Measurements from ENCODE around the gene ZNF599.

DNA sequence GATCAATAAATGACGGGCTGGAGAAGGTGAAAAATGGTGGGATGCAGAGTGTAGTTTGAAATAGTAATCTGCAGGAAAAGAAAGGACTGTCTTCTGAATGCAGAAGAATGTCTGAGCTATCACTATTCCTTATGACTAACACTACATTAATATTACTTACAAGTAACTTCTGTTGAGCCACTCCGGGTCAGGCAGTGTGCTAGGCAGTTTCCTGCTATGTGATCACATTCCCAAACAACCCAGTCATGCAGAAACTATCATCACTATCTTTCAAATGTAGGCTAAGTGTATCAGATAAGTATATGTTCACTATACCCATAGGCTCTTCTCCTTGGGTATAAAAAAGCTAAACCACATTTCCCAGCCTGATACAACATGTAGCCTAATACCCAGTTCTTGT lies 6.6 kb downstream of the ZNF599 start:
- TF ChIP-seq, protein P1, sequence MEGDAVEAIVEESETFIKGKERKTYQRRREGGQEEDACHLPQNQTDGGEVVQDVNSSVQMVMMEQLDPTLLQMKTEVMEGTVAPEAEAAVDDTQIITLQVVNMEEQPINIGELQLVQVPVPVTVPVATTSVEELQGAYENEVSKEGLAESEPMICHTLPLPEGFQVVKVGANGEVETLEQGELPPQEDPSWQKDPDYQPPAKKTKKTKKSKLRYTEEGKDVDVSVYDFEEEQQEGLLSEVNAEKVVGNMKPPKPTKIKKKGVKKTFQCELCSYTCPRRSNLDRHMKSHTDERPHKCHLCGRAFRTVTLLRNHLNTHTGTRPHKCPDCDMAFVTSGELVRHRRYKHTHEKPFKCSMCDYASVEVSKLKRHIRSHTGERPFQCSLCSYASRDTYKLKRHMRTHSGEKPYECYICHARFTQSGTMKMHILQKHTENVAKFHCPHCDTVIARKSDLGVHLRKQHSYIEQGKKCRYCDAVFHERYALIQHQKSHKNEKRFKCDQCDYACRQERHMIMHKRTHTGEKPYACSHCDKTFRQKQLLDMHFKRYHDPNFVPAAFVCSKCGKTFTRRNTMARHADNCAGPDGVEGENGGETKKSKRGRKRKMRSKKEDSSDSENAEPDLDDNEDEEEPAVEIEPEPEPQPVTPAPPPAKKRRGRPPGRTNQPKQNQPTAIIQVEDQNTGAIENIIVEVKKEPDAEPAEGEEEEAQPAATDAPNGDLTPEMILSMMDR (IDR thresholded peaks at IDR 0.05; ENCODE audit: low read depth, low read length, poor library complexity, severe bottlenecking) = no peak
- no peak for TF ChIP-seq EZH2phosphoT487 (IDR thresholded peaks at IDR 0.05; ENCODE audit: borderline replicate concordance, low read length)

Data from DOHH2 (cell line).